GM12892 (cell line): ENCODE results near the gene APOA4.

Source experiments
- POLR2A ChIP-seq: IDR thresholded peaks from 2 replicates; pipeline ENCODE4 v1.6.1; 2011; ENCODE audit warnings: low read depth, low read length, control low read depth
- POLR2AphosphoS5 ChIP-seq: IDR thresholded peaks from 2 replicates; pipeline ENCODE4 v1.6.1; 2011; ENCODE audit warnings: low read depth, low read length, control low read depth
- TAF1 ChIP-seq: IDR thresholded peaks from 2 replicates; pipeline ENCODE4 v1.6.1; 2011; ENCODE audit warnings: low read depth, mild to moderate bottlenecking, control low read depth, low read length, borderline replicate concordance

DNA sequence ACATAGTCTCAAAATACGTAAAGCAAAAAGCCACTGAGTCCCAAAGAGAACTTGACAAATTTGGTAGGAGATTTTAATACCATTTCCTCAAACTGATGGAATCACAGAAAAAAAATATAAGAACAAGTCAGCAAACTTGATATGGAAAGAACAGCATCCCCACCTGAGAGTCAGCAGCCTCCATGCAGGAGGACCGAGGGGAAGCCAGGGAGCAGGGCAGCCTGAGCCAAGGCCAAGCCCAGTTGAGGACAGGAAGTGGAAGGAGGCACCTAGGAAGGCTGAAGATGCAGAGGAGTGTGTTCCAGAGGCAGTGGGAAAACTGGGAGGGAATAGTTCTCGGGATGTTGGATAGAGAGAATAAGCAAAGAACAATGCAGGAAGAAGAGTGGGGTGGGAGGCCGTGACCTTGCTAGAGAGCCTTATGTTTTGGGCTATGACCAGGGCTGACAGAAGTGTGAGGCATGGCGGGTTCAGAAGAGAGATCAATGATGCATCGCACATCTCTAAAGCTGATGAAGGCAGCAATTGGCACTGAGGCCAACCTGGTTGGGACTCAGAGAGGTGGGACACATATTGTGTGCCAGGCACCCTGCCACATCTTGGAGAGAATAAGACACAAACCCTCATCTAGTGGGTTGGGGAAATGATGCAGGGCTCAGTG, 15.4 kb downstream of the APOA4 start:
- TF ChIP-seq TAF1 (no peak), POLR2A (no peak), POLR2AphosphoS5 (no peak)
